HG03066 (cell line): ENCODE data around the gene MPO.

Experiments used
- ATAC-seq: cut with Tn5 transposase; IDR thresholded peaks from one replicate; pipeline ENCODE4 v1.9.1; 2021; ENCODE audit warnings: low read depth; ENCODE audit not compliant: unreplicated experiment

The MPO gene

DNA sequence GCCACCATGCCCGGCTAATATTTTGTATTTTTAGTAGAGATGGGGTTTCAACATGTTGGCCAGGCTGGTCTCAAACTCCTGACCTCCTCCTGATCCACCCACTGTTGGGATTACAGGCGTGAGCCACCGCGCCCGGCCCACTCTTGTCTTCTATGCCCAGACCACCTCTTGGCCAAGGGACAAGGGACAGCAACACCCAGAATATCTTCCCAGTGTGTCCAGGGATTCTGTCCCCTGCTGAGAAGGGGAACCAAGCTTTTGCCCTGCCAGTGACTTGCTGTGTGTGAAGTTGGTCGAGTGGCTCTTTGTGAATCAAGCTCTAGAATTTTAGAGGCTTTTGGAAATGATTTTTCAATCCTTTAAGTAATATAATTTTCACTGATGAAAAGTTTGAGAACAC, 1.7 kb upstream of the MPO start:
- ATAC-seq: no peak

DNA sequence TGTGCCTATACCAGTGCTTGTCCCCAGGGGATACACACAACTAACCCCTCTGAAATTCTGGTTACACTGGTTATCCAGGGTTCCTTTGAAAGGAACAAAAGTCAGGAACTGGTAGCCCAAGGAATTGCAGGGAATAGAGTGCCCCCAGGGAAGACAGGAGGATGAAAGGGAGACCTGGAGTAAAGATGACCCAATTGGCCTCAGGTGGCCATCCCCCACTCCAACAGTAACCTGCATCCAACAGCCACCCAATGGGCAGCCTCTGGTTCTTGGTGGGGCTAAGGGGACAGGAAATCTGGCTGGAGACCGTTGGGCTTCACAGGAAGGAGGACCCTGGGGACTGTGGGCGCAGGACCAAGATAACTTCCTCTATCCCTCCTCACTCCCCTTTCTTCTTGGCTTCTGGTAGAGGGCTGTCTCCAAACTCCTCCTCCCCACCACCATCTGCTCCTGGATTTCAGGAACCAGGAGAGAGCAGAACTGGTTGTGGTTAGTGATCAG, 826 bp upstream of the MPO start:
- ATAC-seq: no peak

DNA sequence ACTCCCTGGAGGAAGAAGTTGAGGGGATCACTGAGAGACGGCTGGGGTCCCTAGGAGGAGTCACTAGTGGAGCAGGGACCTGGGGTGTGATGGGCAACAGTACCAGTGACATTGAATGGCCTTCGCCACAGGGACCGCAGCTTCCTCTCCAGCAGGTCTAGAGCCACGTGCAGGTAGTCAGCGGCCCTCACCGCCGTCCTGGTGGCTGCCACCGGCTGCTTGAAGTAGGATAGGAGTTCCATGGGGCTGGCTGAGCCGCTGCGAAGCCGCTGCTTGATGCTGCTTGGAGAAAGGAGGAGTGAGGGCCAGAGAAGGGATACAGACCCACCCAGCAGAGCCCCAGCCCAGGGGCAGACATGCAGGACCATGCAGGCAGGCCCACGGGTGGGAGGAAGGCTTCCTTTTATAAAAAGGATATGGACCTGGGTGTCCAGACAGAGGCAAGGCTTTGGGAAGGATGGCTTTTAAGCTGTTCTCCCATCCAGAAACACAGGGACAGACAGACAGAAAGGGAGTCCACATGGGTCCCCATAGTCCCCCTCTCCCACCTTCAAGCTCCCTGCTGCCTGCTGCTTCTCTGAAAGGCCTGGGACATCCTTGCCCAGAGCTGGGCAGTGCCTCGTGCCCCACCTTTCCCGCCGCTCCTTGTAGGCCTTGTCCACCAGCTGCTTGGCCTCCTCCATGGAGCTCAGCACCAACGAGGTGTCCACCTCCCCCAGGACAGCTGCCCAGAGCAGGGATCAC, 827 bp downstream of the MPO start:
- no peak for ATAC-seq

DNA sequence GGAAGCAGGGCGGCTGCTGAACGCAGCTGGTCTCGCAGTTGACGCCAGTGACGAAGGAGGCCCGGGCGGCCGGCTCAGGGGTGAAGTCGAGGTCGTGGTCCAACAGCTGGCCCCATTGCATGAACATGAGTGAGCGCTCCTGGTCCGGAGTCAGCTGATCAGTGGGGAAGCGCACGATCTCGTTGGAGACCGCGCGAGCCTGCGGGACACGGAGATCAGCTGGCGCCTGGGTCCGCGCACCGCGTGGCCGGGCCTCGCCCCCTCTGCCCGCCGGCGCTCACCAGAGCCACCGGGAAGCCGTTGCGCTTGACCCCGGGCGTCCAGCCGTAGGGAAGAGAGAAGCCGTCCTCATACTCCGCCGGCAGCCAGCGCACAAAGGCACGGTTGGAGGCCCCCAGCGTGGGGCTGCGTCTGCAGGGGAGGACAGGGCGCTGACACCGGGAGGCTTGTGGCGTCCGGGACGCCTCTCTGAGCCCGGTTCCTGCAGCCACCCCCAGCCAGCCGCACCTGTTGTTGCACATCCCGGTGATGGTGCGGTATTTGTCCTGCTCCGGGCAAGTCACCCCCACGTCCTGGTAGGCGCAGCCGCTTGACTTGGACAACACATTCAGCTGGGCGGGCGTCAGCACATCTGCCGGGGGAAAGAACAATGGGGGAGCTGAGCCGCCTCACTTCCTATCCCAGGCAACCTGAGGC, 1.6 kb downstream of the MPO start:
- ATAC-seq: no peak

DNA sequence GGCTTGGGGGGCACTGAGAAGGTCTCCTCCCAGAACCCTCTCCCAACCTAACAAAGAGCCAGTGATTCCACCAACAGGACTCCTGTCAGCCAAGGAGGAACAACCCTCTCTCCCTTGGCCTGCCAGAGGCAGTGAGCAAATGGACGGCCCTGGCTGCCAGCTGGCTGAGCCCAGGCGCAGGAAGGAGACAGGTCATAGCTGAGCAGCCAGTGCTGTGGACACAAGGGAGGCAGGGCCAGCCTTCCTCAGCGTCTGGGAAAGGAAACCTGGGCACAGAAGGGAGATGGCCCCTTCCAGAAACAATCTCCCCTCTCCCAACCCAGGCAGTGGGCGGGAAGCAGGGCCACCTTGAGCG, 2.1 kb downstream of the MPO start:
- ATAC-seq: no peak

DNA sequence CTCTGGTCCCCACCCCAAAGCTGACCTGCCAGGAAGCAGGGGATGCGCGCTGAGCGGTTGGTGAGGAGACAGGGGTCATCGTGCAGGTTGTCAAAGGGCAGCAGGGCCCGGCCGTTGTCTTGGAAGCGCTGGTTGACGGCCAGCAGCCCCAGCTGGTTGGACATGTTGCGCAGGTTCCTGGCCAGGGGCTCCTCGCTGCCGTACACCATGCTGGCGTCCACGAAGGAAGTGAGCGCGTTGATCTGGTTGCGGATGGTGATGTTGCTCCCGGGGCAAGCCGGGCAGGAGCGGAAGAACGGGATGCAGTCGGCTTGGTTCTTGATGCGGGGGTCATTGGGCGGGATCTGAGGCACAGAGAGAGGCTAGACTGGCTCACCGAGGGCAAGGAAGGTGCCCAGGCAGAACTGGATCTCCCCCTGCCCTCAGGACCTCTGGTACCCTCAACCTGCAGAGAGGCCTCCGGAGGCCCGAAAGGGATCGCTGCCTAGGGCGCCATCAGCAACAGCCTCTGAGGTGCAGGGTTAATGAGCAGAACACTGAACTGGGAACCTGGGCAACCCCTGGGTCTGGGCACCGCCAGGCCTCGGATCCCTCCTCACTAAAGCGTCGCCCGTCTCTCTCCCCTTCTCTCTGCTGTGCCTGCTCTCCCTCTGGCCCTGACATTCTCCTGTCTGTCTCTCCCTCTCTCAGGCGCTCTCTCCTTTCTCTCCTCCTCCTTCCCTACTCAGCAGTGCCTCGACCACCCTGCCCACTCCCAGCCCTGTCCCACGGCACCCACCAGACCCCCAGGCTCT, 2.7 kb downstream of the MPO start:
- no peak for ATAC-seq

DNA sequence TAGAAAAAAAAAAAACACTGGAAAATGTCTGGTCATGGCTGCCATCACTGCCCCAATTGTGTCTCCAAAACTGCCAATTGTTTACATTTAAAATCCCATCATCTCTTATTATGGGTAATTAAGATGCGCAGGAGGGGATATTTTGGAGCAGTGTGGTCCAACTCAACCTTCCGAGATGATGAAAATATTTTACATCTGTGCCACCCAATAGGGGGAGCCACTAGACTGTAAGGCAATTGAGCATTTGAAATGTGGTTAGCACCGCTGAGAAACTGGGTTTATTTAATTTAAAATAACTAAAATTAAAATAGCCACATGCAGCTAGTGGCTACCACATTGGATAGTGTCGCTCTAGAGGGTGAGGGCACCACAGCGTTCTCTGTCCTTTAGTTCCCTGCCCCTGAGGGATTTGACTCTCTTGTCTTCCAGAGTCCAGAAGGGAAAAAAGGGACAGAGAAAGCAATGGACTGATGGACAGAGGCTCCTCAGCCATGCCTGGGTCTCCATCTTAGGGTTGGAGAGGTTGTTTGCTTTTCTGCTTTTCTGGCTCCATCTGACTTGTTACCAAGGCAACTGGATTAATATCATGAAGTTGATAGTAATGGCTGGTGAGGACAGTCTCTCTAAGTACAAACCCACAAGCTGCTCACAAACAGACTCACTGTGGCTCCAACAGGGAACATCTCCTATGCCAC, 3.5 kb downstream of the MPO start:
- ATAC-seq: no peak

DNA sequence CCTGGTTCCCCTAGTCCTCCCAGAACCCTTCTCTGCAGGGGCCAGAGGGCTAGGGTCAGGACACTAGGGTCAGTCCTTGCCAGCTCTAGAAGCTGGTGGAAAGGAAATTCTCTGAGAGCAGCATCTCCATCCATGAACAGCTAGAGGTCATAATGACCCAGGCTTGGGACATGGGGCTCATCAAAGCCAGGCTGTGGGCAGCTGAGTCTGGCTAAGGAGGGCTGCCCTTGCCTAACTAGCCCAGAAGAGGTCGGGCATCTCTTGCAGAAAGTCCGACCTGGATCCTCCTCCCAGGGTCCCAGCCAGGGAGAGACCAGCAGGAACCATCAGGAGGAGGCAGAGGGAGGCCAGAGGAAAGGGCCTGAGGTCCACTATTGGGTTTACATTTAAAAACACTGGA, 4.3 kb downstream of the MPO start:
- no peak for ATAC-seq

DNA sequence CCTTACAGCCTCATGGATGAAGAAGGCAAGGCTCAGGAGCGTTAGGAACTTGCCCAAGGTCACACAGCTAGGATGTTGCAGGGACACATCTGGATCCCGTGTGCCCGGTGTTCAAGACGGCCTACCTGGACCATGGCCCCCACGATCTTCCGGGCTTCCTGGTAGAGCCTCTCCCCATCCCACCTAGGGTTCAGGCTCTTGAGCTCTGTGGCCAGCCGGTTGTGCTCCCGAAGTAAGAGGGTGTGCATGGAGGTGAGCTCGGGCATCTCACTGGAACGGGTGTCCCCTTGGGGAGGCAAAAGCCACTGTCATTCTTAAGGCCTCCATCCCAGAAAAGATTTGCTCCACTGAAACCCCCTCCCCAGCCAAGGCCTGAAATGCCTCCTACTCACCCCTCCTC, 5.3 kb downstream of the MPO start:
- ATAC-seq: no peak

DNA sequence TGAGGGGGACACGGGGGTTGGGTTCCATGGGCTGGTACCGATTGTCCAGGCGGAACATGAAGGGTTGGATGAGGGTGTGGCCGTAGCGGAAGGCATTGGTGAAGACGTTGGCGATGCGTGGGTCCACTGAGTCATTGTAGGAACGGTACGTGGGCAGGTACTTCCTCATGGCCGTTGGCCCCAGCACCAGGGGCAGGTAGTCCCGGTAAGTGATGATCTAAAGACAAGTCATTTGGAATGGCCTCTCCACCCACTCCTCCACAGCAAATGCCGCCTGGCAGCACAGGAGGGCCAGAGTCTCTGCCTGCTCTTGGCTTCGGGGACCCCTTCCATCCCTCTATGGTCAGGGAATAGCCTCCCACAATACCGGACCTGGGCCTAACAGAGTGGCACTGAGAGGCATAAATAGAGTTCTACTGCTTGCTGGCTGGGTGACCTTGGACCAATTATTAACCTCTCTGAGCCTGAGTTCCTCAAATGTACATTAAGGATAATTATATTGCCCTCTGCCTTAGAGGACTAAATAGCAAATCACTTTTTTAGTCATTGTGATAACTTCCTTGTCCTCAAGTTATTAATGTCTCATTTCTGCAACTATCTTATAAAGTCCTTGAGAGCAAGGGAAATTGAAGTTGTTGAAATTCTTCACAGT, 7.2 kb downstream of the MPO start:
- ATAC-seq: no peak

DNA sequence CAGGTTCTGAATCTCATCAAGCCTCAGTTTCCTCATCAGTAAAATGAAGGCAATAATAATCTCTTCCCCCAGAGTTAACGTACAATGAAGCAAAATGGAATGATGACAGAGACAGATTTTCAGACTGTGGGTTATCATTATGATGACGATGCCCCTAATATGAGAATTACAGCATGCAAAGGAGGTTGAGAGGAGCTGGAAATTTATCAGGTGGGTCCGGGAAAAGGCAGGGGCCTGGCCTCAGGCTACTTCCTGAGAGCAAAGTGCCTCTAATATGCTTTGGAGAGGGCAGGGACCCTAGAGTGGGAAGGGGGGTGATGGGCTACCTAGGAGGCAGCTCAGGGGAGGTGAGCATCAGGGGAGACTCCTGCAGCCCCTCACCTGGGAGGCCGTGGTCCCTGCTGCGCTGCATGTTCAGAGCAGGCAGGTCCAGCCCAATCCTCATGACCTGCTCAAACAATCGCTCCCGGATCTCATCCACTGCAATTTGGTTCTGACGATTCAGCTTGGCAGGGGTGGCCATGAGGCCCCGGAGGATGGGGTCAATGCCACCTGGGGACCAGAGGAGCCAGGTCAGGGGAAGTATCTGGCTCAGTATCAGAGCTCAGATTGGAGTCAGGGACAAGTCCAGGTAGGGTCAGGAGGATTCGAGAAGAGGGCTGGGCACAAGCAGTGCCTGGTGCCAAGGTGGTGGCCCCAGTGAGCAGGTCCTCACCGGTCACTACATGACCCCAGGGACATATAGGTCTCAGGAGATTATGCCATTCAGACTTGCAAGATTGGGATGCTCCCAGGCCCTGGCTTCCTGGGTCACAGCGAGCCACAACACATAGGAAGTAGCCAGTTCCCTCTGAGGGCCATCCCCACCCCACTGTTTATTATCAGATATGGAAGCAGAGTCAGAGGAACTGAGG, 8.1 kb downstream of the MPO start:
- no peak for ATAC-seq

DNA sequence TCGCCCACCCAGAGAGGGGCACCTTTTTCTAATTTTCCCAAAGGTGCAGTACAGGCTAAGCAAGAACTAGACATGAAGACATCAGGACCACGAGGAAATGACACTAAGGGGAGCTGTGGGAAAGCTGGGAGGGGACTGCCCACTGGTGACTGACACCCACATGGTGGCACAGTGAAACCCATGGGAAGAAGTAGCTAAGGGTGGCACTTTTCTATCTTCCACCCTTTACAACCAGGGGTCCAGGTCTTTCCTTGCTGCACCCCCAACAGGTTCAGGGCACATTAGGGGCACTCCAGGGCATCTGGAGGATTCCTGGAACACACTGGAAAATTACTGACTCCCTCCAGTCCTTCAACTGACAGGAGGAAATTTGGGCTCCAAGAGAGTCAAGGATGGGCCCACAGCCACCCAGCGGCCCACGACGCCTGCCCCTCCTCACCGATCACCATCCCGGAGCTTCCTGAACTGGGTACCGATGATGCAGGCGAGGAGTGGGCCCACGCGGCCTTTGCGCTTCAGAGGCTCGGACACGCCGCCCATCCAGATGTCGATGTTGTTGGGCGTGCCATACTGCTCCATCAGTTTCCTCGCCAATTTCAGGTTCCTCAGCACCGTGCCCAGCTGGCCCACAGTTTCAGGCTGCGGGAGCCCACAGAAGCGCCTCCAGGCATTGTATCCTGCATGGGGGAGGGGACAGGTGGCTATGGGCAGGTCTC, 9.4 kb downstream of the MPO start:
- ATAC-seq: no peak

DNA sequence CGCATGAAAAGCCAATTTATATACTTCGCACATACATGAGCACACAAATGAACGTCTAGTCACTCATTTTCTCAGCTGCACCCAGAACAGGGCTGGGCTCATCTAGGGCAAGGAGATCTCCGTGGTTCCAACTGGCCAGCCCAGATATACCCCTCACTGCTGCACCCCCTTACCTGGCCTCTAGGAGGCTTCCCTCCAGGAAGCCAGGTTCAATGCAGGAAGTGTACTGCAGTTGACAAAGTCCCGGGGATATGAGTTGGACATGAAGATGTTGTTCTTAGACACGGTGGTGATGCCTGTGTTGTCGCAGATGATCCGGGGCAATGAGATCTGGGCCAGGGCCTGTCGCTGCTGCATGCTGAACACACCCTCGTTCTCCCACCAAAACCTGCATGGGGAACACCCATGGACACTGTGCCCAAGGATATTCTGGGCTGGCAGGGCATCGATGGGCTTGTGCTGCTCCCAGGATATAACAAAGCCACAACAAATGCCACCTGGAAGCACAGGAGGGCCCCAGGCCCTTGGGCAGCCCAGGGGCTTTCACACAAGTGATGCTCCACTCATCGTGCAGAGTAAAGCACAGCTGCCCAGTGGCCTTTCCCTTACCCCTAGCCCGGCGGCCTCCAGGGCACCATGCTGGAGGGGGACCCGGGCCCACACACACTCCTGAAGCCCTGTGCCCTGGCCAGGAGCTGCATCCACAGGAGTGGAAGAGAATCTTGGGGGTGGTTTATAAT, 10.1 kb downstream of the MPO start:
- ATAC-seq: no peak

DNA sequence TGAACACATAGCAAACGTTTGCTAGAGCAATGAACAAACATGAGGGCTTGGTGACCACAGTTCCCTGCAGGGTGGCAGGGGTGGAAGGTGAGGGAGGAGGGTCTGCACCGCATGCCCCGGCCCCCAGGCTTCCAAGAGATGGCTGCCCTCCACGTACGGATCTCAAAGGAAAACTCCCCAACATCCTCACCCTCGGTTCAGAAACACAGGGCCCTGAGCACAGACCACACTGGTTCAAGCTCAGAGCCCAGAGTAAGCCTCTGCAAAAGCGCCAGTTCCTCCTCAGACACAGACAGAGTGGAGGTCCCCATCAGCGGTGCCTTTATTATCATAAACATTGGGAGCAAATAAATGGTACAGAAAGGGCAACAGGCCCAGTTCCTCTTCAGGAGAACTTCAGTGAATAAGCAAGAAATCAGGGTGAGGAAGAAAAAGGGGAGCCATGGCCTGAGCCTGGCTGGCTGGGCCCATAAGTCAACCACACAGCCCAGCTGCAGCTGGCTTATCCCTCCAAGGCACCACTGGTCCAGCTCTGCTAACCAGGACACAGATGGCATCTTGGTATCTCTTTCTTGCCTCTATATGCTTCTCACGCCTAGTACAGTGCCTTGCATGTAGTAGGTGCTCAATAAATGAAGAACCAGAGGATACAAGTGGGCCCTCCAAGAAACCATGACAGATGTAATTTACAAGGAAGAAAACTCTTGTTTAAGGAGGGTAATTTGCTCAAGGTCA, 11.0 kb downstream of the MPO start:
- no peak for ATAC-seq

DNA sequence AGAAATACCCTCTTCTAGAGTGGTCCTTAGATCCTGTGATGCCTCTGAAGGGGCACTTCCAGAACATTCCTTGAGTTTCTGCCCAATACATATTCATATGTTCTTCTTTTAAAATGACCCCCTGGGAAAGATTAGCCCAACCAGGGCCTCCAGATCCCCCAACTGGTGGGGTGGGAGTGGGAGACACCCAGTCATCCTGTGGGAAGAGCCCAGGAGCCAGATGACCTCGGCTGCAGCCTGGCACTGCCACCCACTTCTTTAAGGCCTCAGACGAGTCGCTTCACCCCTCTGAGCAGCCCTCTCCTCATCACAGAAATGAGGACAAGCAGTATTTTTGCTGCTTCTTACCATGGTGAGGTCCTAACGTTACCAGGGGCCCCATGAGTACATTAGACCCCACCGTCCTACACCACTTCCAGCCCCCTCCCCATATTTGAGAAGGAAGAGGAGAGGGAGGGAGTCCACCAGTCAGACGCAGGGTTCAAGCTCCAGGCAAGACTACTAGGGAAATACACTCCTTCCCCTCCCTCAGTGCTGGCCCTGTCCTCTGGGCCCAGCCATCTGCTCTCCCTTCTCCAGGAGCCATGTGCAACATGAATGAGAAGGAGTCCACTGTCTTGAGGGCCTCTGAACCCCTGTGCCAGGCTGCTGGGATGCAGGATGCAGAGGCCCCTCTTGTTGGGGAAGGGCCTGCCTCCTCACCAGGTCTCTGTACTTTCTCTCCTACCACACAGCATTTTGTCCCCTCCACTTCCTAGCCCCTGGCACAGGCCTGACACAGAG, 11.8 kb downstream of the MPO start:
- ATAC-seq: no peak

DNA sequence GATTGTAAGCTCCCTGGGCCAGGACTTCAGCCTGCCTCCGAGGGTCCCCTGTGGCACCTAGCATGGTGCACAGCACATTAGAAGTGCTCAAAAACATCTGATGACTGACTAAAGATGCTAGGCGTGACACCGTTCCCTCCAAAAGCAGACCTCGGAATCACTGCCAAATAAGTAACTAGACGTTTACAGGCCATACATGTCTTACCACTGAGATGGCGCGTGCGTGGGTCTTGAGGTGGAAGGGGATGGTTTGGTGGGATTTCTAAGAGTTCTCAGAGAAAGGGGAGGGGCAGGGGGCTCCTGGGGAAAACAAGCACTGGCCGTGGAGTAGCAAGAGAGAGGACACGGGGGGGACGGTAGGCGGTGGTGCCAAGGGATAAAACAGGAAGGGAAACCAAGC, 12.4 kb downstream of the MPO start:
- no peak for ATAC-seq
